HEK293 (cell line): ENCODE measurements around the gene GMDS.
A peak's percentile ranks its signal among the peaks of the same experiment; 100 is the strongest.

ENCODE experiments used
- CTCF ChIA-PET: fragments of 350-600 bp; formaldehyde crosslinking; extraction: SDS; loops from one replicate; lab custom pipeline; 2021; ENCODE audit warnings: antibody characterized with exemption; lab: Yijun Ruan, JAX
- POLR2A ChIA-PET: fragments of 300-600 bp; formaldehyde crosslinking; extraction: SDS; loops from one replicate; lab custom pipeline; 2020; ENCODE audit warnings: antibody characterized with exemption, inconsistent platforms; lab: Yijun Ruan, JAX
- H3K27ac ChIP-seq: fragments of 200-500 bp; sonication (Bioruptor generic); 2 replicates; pipeline ENCODE4 v1.5.1; 2014; ENCODE audit warnings: low read depth, low read length, control low read depth, inconsistent platforms; ENCODE audit errors: extremely low read depth
- H3K36me3 ChIP-seq, 2 experiments: fragments of 200-500 bp in 1 of 2; sonication (Bioruptor generic) in 1 of 2; 1 replicate in 1 of 2; 2 replicates in 1 of 2; pipeline ENCODE4 v1.5.1; 2014 to 2017; ENCODE audit warnings: inconsistent platforms in 2 of 2, low read length in 2 of 2; ENCODE audit not compliant: control insufficient read depth in 2 of 2, insufficient read depth in 1 of 2
- H3K4me1 ChIP-seq: fragments of 200-500 bp; sonication (Bioruptor generic); 2 replicates; pipeline ENCODE4 v1.5.1; 2014; ENCODE audit warnings: mild to moderate bottlenecking, low read length, inconsistent platforms; ENCODE audit not compliant: control insufficient read depth, insufficient read depth
- H3K4me3 ChIP-seq: 2 replicates; pipeline ENCODE4 v1.5.1; 2011; ENCODE audit warnings: low read depth, mild to moderate bottlenecking, control low read depth, low read length, moderate library complexity
- H3K9me3 ChIP-seq: fragments of 200-500 bp; sonication (Bioruptor generic); 2 replicates; pipeline ENCODE4 v1.5.1; 2014; ENCODE audit warnings: low read depth, low read length, inconsistent platforms; ENCODE audit not compliant: control insufficient read depth, insufficient read depth
- GLIS2 ChIP-seq: fragments of 450-650 bp; formaldehyde crosslinking; IDR thresholded peaks from 2 replicates; pipeline ENCODE4 v1.5.1; 2016; ENCODE audit warnings: missing biosample characterization, missing genetic modification characterization
- HOXC10 ChIP-seq: sonication (generic); formaldehyde crosslinking; IDR thresholded peaks from 2 replicates; pipeline ENCODE4 v1.8.1; 2023; ENCODE audit warnings: mild to moderate bottlenecking, missing genetic modification reagents
- SP7 ChIP-seq: fragments of 450-650 bp; formaldehyde crosslinking; IDR thresholded peaks from 2 replicates; pipeline ENCODE4 v1.5.1; 2016; ENCODE audit warnings: missing biosample characterization, missing genetic modification characterization
- WT1 ChIP-seq: fragments of 450-650 bp; formaldehyde crosslinking; IDR thresholded peaks from 2 replicates; pipeline ENCODE4 v1.5.1; 2016; ENCODE audit warnings: missing biosample characterization, missing genetic modification characterization
- ZBTB17 ChIP-seq: fragments of 450-650 bp; formaldehyde crosslinking; IDR thresholded peaks from 2 replicates; pipeline ENCODE4 v1.5.1; 2016; ENCODE audit warnings: missing biosample characterization, missing genetic modification characterization
- ZEB2 ChIP-seq: fragments of 450-650 bp; formaldehyde crosslinking; IDR thresholded peaks from 2 replicates; pipeline ENCODE4 v1.5.1; 2016; ENCODE audit warnings: missing biosample characterization, missing genetic modification characterization
- ZNF184 ChIP-seq: fragments of 450-650 bp; IDR thresholded peaks from 2 replicates; pipeline ENCODE4 v1.5.1; 2018; ENCODE audit warnings: missing biosample characterization, mild to moderate bottlenecking, missing genetic modification characterization
- ZNF221 ChIP-seq: fragments of 450-650 bp; formaldehyde crosslinking; IDR thresholded peaks from 2 replicates; pipeline ENCODE4 v1.5.1; 2017; ENCODE audit warnings: missing biosample characterization, missing genetic modification characterization, borderline replicate concordance
- ZNF24 ChIP-seq: fragments of 450-650 bp; formaldehyde crosslinking; IDR thresholded peaks from 2 replicates; pipeline ENCODE4 v1.5.1; 2016; ENCODE audit warnings: missing biosample characterization, missing genetic modification characterization
- ZNF48 ChIP-seq: fragments of 450-650 bp; formaldehyde crosslinking; IDR thresholded peaks from 2 replicates; pipeline ENCODE4 v1.5.1; 2016; ENCODE audit warnings: missing biosample characterization, missing genetic modification characterization
- ZNF548 ChIP-seq: fragments of 450-650 bp; formaldehyde crosslinking; IDR thresholded peaks from 2 replicates; pipeline ENCODE4 v1.5.1; 2016; ENCODE audit warnings: missing biosample characterization, missing genetic modification characterization
- ZNF600 ChIP-seq: fragments of 450-650 bp; formaldehyde crosslinking; IDR thresholded peaks from 2 replicates; pipeline ENCODE4 v1.5.1; 2016; ENCODE audit warnings: missing biosample characterization, missing genetic modification characterization
- ZNF658 ChIP-seq: fragments of 450-650 bp; formaldehyde crosslinking; IDR thresholded peaks from 2 replicates; pipeline ENCODE4; 2016; ENCODE audit warnings: missing biosample characterization, missing genetic modification characterization
- ZNF776 ChIP-seq: fragments of 450-650 bp; formaldehyde crosslinking; IDR thresholded peaks from 2 replicates; pipeline ENCODE4 v1.5.0; 2017; ENCODE audit warnings: missing biosample characterization, missing genetic modification characterization, borderline replicate concordance
- ZNF785 ChIP-seq: fragments of 450-650 bp; formaldehyde crosslinking; IDR thresholded peaks from 2 replicates; pipeline ENCODE4 v1.5.1; 2016; ENCODE audit warnings: missing biosample characterization, missing genetic modification characterization
- ZXDB ChIP-seq: fragments of 450-650 bp; formaldehyde crosslinking; IDR thresholded peaks from 2 replicates; pipeline ENCODE4 v1.5.1; 2016; ENCODE audit warnings: missing biosample characterization, missing genetic modification characterization
- TF ChIP-seq, protein P1 (sequence below): sonication (generic); formaldehyde crosslinking; IDR thresholded peaks from 2 replicates; pipeline ENCODE4 v1.8.1; 2022; ENCODE audit warnings: mild to moderate bottlenecking, moderate library complexity, missing genetic modification reagents
- TF ChIP-seq, protein P2 (sequence below): fragments of 450-650 bp; formaldehyde crosslinking; conservative IDR thresholded peaks from 2 replicates; pipeline ENCODE4 v1.5.1; 2016; ENCODE audit warnings: low read depth, missing biosample characterization, missing genetic modification characterization
- TF ChIP-seq, protein P3 (sequence below): fragments of 450-650 bp; formaldehyde crosslinking; IDR thresholded peaks from 2 replicates; pipeline ENCODE4 v1.5.1; 2016; ENCODE audit warnings: missing biosample characterization, missing genetic modification characterization
- TF ChIP-seq, protein P4 (sequence below): fragments of 450-650 bp; formaldehyde crosslinking; optimal IDR thresholded peaks from 2 replicates; pipeline ENCODE3; 2016; ENCODE audit warnings: missing biosample characterization, mild to moderate bottlenecking, missing genetic modification characterization
- TF ChIP-seq, protein P5 (sequence below): fragments of 450-650 bp; formaldehyde crosslinking; IDR thresholded peaks from 2 replicates; pipeline ENCODE4 v1.5.1; 2016; ENCODE audit warnings: missing biosample characterization, missing genetic modification characterization
- TF ChIP-seq, protein P6 (sequence below): fragments of 450-650 bp; formaldehyde crosslinking; IDR thresholded peaks from 2 replicates; pipeline ENCODE4 v1.5.1; 2016; ENCODE audit warnings: missing biosample characterization, missing genetic modification characterization
- TF ChIP-seq, protein P7 (sequence below): fragments of 450-650 bp; formaldehyde crosslinking; IDR thresholded peaks from 2 replicates; pipeline ENCODE4 v1.5.1; 2016; ENCODE audit warnings: missing biosample characterization, missing genetic modification characterization

The GMDS gene

DNA sequence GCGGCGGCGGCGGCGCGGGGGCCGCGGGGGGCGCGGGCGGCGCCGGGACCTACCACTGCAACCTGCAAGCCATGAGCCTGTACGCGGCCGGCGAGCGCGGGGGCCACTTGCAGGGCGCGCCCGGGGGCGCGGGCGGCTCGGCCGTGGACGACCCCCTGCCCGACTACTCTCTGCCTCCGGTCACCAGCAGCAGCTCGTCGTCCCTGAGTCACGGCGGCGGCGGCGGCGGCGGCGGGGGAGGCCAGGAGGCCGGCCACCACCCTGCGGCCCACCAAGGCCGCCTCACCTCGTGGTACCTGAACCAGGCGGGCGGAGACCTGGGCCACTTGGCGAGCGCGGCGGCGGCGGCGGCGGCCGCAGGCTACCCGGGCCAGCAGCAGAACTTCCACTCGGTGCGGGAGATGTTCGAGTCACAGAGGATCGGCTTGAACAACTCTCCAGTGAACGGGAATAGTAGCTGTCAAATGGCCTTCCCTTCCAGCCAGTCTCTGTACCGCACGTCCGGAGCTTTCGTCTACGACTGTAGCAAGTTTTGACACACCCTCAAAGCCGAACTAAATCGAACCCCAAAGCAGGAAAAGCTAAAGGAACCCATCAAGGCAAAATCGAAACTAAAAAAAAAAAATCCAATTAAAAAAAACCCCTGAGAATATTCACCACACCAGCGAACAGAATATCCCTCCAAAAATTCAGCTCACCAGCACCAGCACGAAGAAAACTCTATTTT lies 633.7 kb downstream of the GMDS start:
- Histone ChIP-seq H3K27ac (peak overlapping the region; percentile 100), H3K9me3 (no peaks in the 10 kb centered on the region), H3K4me3 (peak overlapping the region; percentile 57), H3K4me1 (peaks cover 15% of the 10 kb centered on the region), H3K36me3 (peaks cover 21 to 59% of the 10 kb centered on the region in 2 experiments)
- POLR2A ChIA-PET: interaction anchor here (0.8 to 4.1 kb wide), 8 partner anchors 14 to 495 kb away, joined by 3 to 32 read pairs (median 7); no protein-coding TSS in a partner anchor
- CTCF ChIA-PET: interaction anchor here (0.6 to 2.4 kb wide), 20 partner anchors 15 to 1159 kb away, joined by 3 to 7 read pairs (median 4); no protein-coding TSS in a partner anchor
- TF ChIP-seq, protein P1, sequence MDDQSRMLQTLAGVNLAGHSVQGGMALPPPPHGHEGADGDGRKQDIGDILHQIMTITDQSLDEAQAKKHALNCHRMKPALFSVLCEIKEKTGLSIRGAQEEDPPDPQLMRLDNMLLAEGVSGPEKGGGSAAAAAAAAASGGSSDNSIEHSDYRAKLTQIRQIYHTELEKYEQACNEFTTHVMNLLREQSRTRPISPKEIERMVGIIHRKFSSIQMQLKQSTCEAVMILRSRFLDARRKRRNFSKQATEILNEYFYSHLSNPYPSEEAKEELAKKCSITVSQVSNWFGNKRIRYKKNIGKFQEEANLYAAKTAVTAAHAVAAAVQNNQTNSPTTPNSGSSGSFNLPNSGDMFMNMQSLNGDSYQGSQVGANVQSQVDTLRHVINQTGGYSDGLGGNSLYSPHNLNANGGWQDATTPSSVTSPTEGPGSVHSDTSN (CRISPR knock-in tag): peak; percentile 44; the same call in 1 of the 2 replicates
- TF ChIP-seq HOXC10 (CRISPR knock-in tag) (peak; percentile 66; the same call in 1 of the 2 replicates), SP7 (tag by site-specific recombination) (peak; percentile 22; the same call in 1 of the 2 replicates), ZNF221 (no peak), ZNF24 (tag by site-specific recombination) (no peak), ZNF48 (tag by site-specific recombination) (no peak), ZXDB (peak; percentile 40; the same call in 1 of the 2 replicates), ZEB2 (0 out of 2 replicates have a peak, but pooled peaks have one; percentile 42), ZNF658 (tag by site-specific recombination) (no peak), ZBTB17 (tag by site-specific recombination) (peak; percentile 76), ZNF600 (peak; percentile 37; the same call in 1 of the 2 replicates), WT1 (tag by site-specific recombination) (peak; percentile 12; the same call in 1 of the 2 replicates), ZNF785 (tag by site-specific recombination) (no peak), ZNF184 (tag by site-specific recombination) (no peak), GLIS2 (no peak; the same call in 1 of the 2 replicates), ZNF548 (no peak), ZNF776 (no peak)
- TF ChIP-seq, protein P2, sequence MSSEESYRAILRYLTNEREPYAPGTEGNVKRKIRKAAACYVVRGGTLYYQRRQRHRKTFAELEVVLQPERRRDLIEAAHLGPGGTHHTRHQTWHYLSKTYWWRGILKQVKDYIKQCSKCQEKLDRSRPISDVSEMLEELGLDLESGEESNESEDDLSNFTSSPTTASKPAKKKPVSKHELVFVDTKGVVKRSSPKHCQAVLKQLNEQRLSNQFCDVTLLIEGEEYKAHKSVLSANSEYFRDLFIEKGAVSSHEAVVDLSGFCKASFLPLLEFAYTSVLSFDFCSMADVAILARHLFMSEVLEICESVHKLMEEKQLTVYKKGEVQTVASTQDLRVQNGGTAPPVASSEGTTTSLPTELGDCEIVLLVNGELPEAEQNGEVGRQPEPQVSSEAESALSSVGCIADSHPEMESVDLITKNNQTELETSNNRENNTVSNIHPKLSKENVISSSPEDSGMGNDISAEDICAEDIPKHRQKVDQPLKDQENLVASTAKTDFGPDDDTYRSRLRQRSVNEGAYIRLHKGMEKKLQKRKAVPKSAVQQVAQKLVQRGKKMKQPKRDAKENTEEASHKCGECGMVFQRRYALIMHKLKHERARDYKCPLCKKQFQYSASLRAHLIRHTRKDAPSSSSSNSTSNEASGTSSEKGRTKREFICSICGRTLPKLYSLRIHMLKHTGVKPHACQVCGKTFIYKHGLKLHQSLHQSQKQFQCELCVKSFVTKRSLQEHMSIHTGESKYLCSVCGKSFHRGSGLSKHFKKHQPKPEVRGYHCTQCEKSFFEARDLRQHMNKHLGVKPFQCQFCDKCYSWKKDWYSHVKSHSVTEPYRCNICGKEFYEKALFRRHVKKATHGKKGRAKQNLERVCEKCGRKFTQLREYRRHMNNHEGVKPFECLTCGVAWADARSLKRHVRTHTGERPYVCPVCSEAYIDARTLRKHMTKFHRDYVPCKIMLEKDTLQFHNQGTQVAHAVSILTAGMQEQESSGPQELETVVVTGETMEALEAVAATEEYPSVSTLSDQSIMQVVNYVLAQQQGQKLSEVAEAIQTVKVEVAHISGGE (tag by site-specific recombination): 0 out of 2 replicates have a peak, but pooled peaks have one; percentile 1
- TF ChIP-seq, protein P3, sequence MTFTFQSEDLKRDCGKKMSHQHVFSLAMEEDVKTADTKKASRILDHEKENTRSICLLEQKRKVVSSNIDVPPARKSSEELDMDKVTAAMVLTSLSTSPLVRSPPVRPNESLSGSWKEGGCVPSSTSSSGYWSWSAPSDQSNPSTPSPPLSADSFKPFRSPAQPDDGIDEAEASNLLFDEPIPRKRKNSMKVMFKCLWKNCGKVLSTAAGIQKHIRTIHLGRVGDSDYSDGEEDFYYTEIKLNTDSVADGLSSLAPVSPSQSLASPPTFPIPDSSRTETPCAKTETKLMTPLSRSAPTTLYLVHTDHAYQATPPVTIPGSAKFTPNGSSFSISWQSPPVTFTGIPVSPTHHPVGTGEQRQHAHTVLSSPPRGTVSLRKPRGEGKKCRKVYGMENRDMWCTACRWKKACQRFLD (tag by site-specific recombination): no peak
- TF ChIP-seq, protein P4, sequence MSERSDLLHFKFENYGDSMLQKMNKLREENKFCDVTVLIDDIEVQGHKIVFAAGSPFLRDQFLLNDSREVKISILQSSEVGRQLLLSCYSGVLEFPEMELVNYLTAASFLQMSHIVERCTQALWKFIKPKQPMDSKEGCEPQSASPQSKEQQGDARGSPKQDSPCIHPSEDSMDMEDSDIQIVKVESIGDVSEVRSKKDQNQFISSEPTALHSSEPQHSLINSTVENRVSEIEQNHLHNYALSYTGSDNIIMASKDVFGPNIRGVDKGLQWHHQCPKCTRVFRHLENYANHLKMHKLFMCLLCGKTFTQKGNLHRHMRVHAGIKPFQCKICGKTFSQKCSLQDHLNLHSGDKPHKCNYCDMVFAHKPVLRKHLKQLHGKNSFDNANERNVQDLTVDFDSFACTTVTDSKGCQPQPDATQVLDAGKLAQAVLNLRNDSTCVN (tag by site-specific recombination): peak; percentile 47
- TF ChIP-seq, protein P5, sequence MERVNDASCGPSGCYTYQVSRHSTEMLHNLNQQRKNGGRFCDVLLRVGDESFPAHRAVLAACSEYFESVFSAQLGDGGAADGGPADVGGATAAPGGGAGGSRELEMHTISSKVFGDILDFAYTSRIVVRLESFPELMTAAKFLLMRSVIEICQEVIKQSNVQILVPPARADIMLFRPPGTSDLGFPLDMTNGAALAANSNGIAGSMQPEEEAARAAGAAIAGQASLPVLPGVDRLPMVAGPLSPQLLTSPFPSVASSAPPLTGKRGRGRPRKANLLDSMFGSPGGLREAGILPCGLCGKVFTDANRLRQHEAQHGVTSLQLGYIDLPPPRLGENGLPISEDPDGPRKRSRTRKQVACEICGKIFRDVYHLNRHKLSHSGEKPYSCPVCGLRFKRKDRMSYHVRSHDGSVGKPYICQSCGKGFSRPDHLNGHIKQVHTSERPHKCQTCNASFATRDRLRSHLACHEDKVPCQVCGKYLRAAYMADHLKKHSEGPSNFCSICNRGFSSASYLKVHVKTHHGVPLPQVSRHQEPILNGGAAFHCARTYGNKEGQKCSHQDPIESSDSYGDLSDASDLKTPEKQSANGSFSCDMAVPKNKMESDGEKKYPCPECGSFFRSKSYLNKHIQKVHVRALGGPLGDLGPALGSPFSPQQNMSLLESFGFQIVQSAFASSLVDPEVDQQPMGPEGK (tag by site-specific recombination): 0 out of 2 replicates have a peak, but pooled peaks have one; percentile 24
- TF ChIP-seq, protein P6, sequence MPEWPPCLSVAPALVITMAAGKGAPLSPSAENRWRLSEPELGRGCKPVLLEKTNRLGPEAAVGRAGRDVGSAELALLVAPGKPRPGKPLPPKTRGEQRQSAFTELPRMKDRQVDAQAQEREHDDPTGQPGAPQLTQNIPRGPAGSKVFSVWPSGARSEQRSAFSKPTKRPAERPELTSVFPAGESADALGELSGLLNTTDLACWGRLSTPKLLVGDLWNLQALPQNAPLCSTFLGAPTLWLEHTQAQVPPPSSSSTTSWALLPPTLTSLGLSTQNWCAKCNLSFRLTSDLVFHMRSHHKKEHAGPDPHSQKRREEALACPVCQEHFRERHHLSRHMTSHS (tag by site-specific recombination): no peak
- TF ChIP-seq, protein P7, sequence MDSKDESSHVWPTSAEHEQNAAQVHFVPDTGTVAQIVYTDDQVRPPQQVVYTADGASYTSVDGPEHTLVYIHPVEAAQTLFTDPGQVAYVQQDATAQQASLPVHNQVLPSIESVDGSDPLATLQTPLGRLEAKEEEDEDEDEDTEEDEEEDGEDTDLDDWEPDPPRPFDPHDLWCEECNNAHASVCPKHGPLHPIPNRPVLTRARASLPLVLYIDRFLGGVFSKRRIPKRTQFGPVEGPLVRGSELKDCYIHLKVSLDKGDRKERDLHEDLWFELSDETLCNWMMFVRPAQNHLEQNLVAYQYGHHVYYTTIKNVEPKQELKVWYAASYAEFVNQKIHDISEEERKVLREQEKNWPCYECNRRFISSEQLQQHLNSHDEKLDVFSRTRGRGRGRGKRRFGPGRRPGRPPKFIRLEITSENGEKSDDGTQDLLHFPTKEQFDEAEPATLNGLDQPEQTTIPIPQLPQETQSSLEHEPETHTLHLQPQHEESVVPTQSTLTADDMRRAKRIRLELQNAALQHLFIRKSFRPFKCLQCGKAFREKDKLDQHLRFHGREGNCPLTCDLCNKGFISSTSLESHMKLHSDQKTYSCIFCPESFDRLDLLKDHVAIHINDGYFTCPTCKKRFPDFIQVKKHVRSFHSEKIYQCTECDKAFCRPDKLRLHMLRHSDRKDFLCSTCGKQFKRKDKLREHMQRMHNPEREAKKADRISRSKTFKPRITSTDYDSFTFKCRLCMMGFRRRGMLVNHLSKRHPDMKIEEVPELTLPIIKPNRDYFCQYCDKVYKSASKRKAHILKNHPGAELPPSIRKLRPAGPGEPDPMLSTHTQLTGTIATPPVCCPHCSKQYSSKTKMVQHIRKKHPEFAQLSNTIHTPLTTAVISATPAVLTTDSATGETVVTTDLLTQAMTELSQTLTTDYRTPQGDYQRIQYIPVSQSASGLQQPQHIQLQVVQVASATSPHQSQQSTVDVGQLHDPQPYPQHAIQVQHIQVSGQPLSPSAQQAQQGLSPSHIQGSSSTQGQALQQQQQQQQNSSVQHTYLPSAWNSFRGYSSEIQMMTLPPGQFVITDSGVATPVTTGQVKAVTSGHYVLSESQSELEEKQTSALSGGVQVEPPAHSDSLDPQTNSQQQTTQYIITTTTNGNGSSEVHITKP (tag by site-specific recombination): peak; percentile 71
